GM19351 (cell line): ENCODE data around the gene IYD.
"Not testable (repeated sequence)": the region's sequence is repeated elsewhere in the genome, so short reads cannot be mapped to it uniquely, and the experiment has no call there.

Source experiments
- ATAC-seq: cut with Tn5 transposase; IDR thresholded peaks from one replicate; pipeline ENCODE4 v1.9.1; 2021; ENCODE audit warnings: mild to moderate bottlenecking, moderate library complexity; ENCODE audit not compliant: unreplicated experiment

IYD gene

DNA sequence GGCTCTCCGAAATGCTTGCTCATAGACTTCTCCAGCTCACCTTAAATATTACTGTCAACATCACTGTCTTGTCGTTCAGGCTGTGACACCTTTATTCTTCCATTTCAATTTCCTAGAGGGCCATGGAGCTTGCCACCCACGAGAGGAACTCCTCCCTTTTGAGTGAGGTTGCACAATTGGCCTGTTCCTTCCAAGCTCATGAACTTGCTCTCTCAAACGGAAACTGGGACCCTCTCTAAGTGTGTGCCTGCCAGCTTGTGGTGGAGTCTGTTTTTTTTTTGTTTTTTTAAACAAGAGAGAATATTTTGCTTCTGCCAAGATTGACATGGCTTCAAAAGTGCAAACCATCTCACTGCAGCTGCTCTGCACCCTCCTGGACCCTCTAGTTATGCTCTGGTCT is 19.3 kb upstream of the IYD start:
- no peak for ATAC-seq

DNA sequence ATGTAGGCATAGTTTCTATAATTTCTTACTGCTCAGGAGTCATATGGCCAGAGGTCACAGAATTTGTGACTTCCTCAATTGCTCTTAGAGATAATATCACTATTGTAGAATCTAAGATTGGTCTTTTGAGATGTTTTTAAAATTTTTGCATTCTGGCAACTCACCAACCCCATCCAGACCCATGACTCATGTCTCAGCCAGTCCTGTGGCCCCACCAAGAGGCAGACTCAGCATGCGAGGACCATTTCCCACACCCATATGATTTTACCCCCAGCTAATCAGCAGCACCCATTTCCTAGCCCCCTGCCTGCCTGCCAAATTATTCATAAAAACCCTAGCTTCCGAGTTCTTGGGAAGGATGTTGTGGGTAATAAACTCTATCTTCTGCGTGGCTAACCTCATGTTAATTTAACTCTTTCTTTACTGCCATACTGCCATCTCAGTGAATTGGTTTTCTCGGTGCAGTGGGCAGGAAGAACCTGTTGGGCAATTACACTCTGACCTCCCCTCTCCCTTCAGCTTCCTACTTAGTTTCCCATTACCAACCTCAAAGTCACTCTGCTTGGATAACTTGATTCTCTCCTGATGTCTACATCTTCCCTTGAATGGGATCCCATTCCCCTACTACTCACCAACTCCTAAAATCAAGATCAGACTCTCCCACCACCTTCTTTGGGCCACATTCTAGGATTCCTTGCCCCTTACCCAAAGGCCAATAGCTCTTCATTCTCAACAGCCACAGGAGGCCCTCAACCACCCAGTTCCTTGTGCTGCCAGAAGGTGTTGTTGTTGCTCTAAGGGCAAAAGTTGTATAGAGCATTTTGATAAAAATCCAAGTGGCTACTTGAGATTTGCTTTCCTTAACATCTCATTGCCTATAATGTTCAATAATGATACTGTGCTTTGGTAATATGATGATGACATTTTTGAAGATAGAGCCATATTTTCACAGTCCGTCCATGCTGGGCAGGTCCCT is 16.2 kb upstream of the IYD start:
- no peak for ATAC-seq

DNA sequence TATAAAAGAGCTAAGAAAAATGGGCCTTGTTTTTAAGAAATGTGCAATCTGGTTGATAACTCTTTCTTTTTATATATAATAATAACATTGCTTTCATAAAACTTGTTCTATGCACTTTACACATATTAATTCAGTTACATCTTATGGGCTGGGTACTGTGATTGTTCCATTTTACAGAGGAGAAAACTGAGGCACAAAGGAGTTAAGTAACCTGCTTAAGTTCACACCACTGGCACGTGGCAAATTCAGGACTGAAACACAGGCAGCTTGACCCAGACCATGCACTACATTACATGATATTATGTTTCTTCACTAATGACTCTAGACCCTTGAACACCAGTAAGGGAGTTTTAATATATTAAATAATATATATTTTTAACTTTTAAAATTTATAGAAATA is 15.4 kb upstream of the IYD start:
- no peak for ATAC-seq

DNA sequence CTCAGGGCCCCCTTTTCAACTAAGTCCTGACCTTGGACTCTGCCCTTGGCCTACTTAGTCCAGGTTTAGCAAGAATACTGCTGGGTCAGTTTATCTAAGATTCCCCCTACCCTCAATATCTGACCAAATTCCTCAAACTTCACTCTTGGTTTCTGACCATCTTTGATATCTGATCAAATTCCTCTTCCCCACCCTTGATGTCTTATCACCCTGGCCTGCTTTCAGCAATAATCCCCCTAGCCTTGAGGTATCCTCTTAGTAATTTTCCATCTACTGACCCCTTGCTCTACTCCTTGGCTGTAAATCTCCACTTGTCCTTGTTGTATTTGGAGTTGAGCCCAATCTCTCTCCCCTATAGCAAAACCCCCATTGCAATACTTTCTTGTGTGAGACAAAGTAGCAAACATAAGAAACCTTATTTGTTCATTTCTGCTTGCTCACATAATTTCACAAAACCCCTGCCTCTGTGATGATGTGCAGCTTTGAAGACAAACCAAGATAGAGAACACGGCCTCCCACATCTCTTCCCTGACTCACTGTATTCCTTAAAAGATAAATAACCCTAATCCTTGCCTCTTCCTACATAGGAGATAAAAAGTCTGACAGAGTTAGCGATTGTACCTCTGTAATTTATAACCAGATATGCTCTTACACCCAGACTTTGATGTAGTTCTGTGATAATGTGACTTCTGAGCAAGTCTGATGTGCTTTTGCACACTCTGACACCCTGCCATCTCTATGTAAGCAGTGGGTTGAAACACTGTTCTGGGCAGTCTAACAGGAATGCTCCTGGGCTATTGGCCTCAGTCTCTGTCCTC is 13.8 kb upstream of the IYD start:
- no peak for ATAC-seq

DNA sequence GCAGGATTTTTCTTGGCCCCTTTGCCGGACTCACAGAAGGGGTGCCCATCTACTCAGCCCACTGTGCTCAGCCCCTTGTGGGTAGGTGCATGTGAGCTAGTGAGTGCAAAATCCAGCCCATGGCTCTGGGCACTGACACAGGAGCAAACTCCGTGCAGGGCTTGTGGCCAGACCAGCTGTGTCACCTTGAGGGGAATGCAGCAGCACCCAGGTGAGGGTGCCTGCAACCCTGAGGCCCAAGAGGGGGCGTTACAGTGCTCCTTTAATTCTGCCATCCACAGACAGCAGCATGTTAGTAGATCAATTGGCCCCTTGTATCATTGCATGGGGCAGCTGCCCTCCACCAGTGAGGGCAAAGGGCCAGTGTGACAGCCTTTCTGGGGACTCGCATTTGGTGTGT is 12.9 kb upstream of the IYD start:
- ATAC-seq: no peak

DNA sequence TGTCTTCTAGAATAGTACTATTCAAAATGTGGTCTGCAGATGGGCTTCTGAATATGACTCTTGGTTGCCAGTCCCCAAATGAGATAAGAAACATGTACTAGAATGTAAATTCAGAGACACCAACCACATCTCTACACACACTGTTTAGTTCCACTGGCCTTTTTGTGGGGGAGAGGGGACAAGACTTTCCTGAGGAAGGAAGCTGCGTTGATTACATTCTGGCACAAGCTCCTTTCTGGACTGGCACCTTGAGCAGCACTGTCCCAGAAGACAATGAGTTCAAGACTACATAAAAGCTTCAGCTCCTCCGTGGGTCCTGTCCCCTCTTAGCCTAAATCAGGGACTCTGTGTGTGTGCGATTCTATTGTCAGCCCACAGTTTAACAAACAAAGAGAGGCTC is 6.9 kb upstream of the IYD start:
- ATAC-seq: no peak

DNA sequence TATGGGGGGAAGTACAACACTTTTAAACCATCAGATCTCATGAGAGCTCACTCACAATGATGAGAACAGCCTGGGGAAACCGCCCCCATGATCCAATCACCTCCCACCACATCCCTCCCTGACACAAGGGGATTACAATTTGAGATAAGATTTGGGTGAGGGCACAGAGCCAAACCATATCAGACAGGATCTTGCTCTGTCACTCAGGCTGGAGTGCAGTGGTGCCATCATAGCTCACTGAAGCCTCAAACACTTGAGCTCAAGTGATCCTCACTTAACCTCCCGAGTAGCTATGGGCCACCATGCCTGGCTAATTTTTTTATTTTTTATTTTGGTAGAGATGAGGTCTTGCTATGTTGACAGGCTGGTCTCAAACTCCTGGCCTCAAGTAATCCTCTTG is 5.1 kb upstream of the IYD start:
- no peak for ATAC-seq

DNA sequence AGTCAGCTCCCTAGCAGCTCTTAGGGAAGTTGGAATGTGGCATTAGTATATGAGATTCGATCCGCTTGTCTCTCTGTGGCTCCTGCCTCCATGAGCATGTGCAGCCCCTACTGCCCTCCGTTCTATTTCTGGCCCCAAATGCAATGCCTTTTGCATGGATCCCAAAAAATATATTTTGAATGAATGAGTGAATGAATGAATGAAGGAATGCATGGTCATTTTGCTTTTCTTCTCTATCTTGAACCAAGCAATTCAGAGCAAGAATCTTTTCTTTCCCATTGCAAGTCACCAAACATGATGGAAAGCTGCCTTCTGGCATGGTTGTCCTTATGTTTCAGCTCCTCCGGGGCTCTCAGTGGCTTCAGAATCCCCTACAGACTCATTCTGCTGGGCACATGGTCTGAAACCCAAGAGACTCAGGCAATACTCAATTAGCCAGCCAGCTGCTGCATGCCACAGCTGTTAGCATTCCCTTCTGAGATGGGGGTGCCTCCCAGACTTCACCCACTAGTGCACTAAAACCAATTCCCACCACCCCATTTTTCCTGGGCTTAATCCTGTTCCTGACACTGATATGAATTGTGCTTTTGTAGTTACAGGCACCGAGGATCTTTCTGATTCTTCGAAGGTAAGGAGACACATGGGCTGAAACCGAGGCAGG is 2.6 kb upstream of the IYD start:
- no peak for ATAC-seq

DNA sequence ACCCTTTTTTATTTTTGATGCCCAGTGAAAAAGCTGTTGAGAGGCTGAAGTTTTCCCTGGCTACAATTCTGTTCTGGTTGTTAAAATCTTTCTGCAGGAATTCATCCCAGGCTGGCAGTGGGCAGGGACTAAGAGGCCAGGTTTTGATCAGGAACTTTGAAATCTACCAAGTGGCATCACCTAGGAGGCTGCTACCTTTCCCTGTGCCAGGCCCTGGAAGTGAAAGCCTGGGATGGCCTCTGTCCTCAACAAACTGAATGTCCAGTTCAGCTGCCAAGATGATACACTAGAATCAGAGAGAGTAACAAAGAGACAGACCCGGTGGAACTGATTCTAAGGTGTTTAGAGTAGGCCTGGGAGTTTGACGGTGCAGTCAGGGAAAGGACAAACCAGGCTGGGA is 596 bp downstream of the IYD start:
- ATAC-seq: no peak

DNA sequence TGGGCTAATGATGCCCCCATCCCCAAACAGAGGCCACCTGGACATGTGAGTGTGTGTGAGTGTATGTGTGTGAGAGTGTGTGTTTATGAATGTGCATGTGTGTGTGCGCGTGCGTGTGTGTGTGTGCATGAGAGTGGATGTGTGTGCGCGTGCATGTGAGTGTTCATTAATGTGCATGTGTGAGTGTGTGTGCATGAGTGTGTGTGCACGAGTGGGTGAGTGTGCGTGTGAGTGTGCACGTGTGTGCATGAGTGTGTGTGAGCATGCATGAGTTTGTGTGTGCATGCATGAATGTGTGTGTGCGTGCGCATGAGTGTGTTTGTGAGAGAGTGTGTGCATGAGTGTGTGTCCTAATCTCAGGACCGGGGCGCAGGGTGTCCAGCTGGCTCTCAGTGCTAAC is 1.3 kb downstream of the IYD start:
- no peak for ATAC-seq

DNA sequence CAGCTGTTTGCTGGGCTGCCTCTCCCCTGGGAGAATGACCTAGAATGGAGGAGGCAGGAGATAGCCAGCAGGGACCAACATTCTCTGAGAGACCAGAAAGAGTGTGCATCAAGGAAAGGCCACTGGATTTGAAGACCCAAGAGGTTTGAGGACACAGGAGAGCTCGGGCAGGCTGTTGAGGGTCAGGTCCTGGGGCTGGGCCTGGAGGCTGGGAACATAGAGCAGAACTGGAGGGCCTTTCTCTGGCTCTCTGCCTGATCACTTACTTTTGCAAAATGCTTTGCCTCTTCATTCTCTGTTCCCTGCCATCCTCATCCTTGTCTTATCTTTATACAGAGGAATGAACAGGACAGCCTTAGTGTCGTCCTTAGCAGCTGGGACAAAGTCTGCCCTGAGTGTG is 2.5 kb downstream of the IYD start:
- ATAC-seq: no peak

DNA sequence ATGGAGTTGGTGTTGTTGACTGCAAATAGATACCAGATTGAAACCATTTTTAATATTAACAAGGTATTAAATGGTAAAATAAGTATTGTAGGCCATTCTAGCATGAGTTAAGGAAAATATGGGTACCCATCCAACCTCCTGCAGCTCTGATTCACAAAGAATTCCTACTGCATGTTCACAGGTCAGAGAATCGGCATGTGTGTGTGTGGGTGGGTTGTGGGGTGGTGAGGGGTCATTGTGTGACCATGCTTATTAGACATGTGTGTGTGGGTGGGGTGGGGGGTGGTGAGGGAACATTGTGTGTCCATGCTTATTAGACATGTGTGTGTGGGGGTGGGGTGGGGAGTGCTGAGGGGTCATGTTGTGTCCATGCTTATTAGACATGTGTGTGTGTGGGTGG is 3.2 kb downstream of the IYD start:
- ATAC-seq: no peak

DNA sequence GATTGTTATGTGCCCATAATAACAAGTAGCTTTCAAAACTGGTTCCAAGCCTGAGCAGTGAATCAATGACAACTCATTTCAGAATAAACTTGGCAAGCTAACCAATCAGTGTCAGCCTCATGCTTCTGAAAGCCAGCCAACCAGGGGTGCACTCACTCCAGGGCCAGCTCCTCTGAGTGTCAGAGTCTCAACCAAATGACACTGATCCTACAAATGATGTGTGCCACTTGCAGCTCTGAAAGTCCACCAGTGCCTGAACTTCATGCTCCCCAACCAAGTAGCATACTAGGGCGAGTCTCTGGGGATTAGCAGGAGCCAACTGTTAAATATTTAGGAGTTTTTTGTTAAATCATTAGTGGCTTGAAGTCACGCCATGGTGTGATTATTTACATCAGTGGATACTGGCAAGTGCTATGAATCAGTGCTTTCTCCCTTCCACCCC is 4.5 kb downstream of the IYD start:
- ATAC-seq: no peak

DNA sequence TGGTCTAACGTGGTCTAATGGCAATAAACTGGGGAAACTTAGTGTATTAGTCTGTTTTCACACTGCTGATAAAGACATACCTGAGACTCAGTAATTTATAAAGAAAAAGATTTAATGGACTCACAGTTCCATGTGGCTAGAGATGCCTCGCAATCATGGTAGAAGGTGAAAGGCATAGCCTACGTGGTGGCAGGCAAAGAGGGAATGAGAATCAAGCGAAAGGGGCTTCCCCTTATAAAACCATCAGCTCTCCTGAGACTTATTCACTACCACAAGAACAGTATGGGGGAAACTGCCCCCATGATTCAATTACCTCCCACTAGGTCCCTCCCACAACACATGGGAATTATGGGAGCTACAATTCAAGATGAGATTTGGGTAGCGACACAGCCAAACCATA is 5.5 kb downstream of the IYD start:
- ATAC-seq: not testable (repeated sequence)

DNA sequence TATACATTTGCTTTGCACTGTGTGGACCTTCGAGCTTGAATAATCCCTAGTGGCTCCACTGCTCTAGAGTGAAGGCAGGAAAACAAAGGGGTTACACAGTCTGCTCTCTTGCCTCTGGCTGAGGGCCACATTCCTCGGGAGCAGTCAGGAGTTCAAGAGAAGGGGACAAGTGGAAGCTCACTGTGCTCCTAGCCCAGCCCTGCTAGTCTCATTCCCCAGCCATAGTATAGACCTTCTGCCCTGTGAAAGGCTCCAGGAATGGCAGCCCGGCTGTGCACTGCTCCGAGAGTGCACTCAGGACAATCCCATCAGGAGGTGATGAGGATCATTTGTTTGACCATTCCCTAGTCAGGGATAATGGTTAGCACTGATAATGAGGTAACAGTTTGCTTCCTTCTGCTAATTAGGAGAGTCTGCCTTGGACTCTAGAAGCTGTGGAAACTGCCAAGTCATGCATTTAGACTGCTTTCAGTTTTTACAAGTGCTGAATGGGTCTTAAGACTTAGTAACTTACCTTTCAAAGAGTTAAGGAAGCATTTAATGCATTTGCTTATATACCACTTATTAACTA is 8.5 kb downstream of the IYD start:
- no peak for ATAC-seq

DNA sequence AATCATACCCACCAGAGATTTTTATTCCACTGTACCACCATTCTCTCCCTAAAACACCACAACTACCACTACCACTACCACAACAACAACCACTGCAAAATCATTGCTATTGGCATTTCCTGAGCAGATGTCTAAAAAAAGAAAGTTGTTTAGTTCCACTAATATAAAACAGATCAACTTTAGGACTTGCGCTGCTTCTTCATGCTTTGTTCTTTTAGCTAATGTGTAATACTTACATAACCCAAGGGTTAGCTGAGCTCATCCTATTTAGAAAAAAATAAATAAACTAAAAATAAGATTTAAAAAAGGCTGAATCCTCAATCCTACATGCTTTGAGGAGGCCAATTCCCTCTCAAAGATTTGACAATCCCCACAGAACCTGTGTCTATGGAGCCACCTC is 11.4 kb downstream of the IYD start:
- ATAC-seq: no peak

DNA sequence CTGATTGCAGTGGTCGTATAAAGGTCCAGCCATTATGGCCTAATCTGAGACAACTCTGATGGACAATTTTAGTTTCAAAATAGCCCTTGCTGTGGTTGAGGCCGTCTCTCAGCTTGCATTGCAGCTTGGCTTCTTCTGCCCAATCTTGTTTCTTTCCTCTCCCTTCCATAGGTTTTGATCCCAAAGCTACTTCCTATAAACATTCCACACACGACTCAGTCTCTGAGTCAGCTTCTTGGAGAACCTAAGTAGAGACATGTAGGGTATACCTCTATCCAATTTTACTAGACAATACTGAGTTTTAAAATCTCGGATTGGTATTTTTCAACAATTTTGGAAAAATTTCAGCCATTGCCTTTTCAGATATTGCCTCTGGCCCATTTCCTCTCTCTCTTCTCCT is 13.4 kb downstream of the IYD start:
- ATAC-seq: no peak

DNA sequence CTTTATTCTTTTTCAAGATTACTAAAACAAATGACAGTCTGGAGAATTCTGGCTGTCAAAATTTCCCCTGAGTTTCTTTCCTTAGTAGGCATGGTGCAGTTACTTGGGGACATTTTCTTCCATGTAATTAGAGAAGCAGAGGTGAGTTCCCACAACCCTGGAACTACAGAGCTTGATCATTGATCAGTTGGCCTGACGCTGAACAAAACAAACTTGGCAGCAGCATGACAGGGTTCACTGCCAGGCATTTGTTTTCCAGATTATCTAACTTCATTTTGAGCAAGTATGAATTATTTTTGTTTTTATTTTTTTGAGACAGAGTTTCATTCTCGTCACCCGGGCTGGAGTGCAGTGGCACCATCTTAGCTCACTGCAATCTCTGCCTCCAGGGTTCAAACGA is 22.6 kb downstream of the IYD start:
- no peak for ATAC-seq

DNA sequence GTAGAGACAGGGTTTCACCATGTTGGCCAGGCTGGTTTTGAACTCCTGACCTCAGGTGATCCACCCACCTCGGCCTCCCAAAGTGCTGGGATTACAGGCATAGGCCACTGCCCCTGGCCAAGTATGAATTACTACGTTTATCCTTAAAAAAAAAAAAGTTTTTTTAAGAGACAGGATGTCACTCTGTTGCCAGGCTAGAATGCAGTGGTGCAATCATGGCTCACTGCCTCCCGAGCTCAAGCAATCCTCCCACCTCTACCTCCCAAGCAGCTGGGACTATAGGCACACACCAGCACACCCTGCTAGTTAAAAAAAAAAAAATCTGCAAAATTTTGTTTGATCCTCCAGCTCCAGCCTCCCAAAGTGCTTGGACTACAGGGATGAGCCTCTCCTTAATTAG is 23.1 kb downstream of the IYD start:
- no peak for ATAC-seq

DNA sequence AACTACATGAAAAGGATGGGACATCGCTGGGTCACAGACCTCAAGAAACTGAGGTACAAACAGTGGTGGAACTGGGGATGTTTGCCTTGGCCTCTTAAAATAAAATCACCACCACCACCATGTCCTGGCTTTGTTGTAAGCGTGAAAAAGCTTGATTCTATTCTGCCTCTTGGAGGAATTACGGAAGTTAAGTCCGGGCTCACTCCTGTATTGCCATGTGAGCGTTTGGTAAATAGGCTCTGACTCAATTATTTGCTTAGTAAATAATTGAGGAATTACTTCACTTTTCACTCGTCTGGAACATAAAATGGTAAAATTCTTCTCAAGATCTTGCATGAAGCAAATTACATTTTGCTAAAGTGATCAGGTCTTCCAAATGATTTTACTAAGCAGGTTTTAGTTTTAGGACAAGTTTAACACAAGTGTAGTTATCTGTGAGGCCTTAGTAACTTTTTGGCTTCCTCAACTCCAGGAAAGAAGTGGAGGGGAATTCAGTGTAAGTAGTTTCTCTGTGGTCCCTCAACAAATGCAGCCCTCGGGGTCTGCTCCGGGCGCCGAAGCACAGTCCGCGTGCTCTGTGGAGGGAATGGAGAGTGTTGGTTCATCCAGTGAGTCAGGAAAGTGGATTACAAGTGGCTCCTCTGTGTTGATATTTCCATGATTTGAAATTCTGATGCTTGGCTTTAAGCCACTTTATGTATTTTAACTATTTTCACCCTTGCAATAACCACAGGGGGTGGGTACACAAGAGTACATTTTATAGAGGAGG is 23.8 kb downstream of the IYD start:
- no peak for ATAC-seq
